ENCODE results near the gene BHMT2. TPM values are rescaled to one million over a fixed set of nuclear protein-coding genes. Genes with fewer than 3 reads are reported as not detected.

BHMT2 gene
- total and polyA plus RNA-seq, 3 experiments from 2014 or later = not detected

GRCh38 chr5:79048437-79048836, 21.1 kb upstream of the BHMT2 start:
- ChIA-PET CTCF (no interaction called here), POLR2A (no interaction called here)
- H3K27me3 Mint-ChIP-seq = peaks cover 3 to 25% of the 10 kb centered on the region in 2 donors
- no peak overlapping the region for H3K27ac Mint-ChIP-seq
- no peak overlapping the region for H3K4me3 Mint-ChIP-seq
- Histone ChIP-seq H3K4me3 (ENCODE audit: low read length) (no peak overlapping the region), H3K9me3 (ENCODE audit: low read length) (no peaks in the 10 kb centered on the region), H3K36me3 (ENCODE audit: insufficient read depth, low read length) (no peaks in the 10 kb centered on the region), H3K27ac (ENCODE audit: low read depth, low read length) (no peak overlapping the region), H3K4me1 (ENCODE audit: insufficient read depth, low read length) (no peaks in the 10 kb centered on the region), H3K27me3 (ENCODE audit: insufficient read depth, low read length, poor library complexity, severe bottlenecking) (no peaks in the 10 kb centered on the region)
- H3K36me3 Mint-ChIP-seq = no peaks in the 10 kb centered on the region
- no peaks in the 10 kb centered on the region for H3K4me1 Mint-ChIP-seq
- peaks cover 0 to 2% (median 0%) of the 10 kb centered on the region in 5 donors for H3K9me3 Mint-ChIP-seq
- no peak for DNase-seq

- Mint-ChIP-seq H3K4me3 (no peak overlapping the region), H3K36me3 (no peaks in the 10 kb centered on the region), H3K4me1 (no peaks in the 10 kb centered on the region), H3K27me3 (peaks cover 3 to 28% of the 10 kb centered on the region in 2 donors), H3K9me3 (peaks cover 0 to 3% (median 0%) of the 10 kb centered on the region in 5 donors), H3K27ac (no peak overlapping the region)
- Histone ChIP-seq H3K27ac (ENCODE audit: low read depth, low read length) (no peak overlapping the region), H3K9me3 (ENCODE audit: low read length) (no peaks in the 10 kb centered on the region), H3K4me3 (ENCODE audit: low read length) (no peak overlapping the region), H3K27me3 (ENCODE audit: insufficient read depth, low read length, poor library complexity, severe bottlenecking) (no peaks in the 10 kb centered on the region), H3K36me3 (ENCODE audit: insufficient read depth, low read length) (no peaks in the 10 kb centered on the region), H3K4me1 (ENCODE audit: insufficient read depth, low read length) (no peaks in the 10 kb centered on the region)
- no peak for DNase-seq
- ChIA-PET CTCF (no interaction called here), POLR2A (no interaction called here)
Observed at GRCh38 chr5:79050498-79050897, 19.1 kb upstream of the BHMT2 start.

GRCh38 chr5:79053321-79053720, 16.2 kb upstream of the BHMT2 start:
- Mint-ChIP-seq H3K36me3 (no peaks in the 10 kb centered on the region), H3K27ac (no peak overlapping the region), H3K4me1 (no peaks in the 10 kb centered on the region), H3K27me3 (peaks cover 4 to 18% of the 10 kb centered on the region in 2 donors), H3K4me3 (no peak overlapping the region), H3K9me3 (peaks cover 0 to 3% (median 0%) of the 10 kb centered on the region in 5 donors)
- Histone ChIP-seq H3K36me3 (ENCODE audit: insufficient read depth, low read length) (no peaks in the 10 kb centered on the region), H3K4me3 (ENCODE audit: low read length) (no peak overlapping the region), H3K4me1 (ENCODE audit: insufficient read depth, low read length) (no peaks in the 10 kb centered on the region), H3K27ac (ENCODE audit: low read depth, low read length) (no peak overlapping the region), H3K9me3 (ENCODE audit: low read length) (no peaks in the 10 kb centered on the region), H3K27me3 (ENCODE audit: insufficient read depth, low read length, poor library complexity, severe bottlenecking) (no peaks in the 10 kb centered on the region)
- ChIA-PET POLR2A (no interaction called here), CTCF (no interaction called here)
- no peak for DNase-seq

- no peak for DNase-seq
- Mint-ChIP-seq H3K27ac (no peak overlapping the region), H3K4me1 (no peaks in the 10 kb centered on the region), H3K9me3 (peaks cover 0 to 5% (median 0%) of the 10 kb centered on the region in 5 donors), H3K4me3 (no peak overlapping the region), H3K27me3 (peaks cover 6 to 22% of the 10 kb centered on the region in 2 donors), H3K36me3 (no peaks in the 10 kb centered on the region)
- Histone ChIP-seq H3K4me1 (ENCODE audit: insufficient read depth, low read length) (no peaks in the 10 kb centered on the region), H3K27me3 (ENCODE audit: insufficient read depth, low read length, poor library complexity, severe bottlenecking) (no peaks in the 10 kb centered on the region), H3K9me3 (ENCODE audit: low read length) (no peaks in the 10 kb centered on the region), H3K36me3 (ENCODE audit: insufficient read depth, low read length) (no peaks in the 10 kb centered on the region), H3K27ac (ENCODE audit: low read depth, low read length) (no peak overlapping the region), H3K4me3 (ENCODE audit: low read length) (no peak overlapping the region)
- ChIA-PET CTCF (no interaction called here), POLR2A (no interaction called here)
Observed at GRCh38 chr5:79055017-79055416, 14.6 kb upstream of the BHMT2 start.

- H3K4me3 ChIP-seq (ENCODE audit: low read length) = no peak overlapping the region
- H3K4me1 ChIP-seq (ENCODE audit: insufficient read depth, low read length) = no peaks in the 10 kb centered on the region
- Mint-ChIP-seq H3K4me1 (no peaks in the 10 kb centered on the region), H3K9me3 (peaks cover 0 to 3% (median 0%) of the 10 kb centered on the region in 5 donors), H3K27me3 (peaks cover 6 to 23% of the 10 kb centered on the region in 2 donors), H3K36me3 (no peaks in the 10 kb centered on the region), H3K4me3 (no peak overlapping the region), H3K27ac (no peak overlapping the region)
- ChIA-PET CTCF (no interaction called here), POLR2A (no interaction called here)
- no peak overlapping the region for H3K27ac ChIP-seq (ENCODE audit: low read depth, low read length)
- H3K9me3 ChIP-seq (ENCODE audit: low read length) = no peaks in the 10 kb centered on the region
- H3K36me3 ChIP-seq (ENCODE audit: insufficient read depth, low read length) = no peaks in the 10 kb centered on the region
- DNase-seq = no peak
- H3K27me3 ChIP-seq (ENCODE audit: insufficient read depth, low read length, poor library complexity, severe bottlenecking) = no peaks in the 10 kb centered on the region
Observed at GRCh38 chr5:79056847-79057246, 12.7 kb upstream of the BHMT2 start.

- Mint-ChIP-seq H3K36me3 (no peaks in the 10 kb centered on the region), H3K27me3 (peaks cover 5 to 22% of the 10 kb centered on the region in 2 donors), H3K4me1 (no peaks in the 10 kb centered on the region), H3K9me3 (peaks cover 0 to 3% (median 0%) of the 10 kb centered on the region in 5 donors), H3K4me3 (no peak overlapping the region), H3K27ac (no peak overlapping the region)
- H3K9me3 ChIP-seq (ENCODE audit: low read length) = no peaks in the 10 kb centered on the region
- H3K27me3 ChIP-seq (ENCODE audit: insufficient read depth, low read length, poor library complexity, severe bottlenecking) = no peaks in the 10 kb centered on the region
- H3K4me1 ChIP-seq (ENCODE audit: insufficient read depth, low read length) = no peaks in the 10 kb centered on the region
- CTCF ChIA-PET = interaction anchor here (1.0 to 1.2 kb wide), 2 partner anchors 10 to 73 kb away, joined by 3 read pairs; partner anchors contain the start of genes BHMT2 and DMGDH
- no peak overlapping the region for H3K27ac ChIP-seq (ENCODE audit: low read depth, low read length)
- H3K4me3 ChIP-seq (ENCODE audit: low read length) = no peak overlapping the region
- no peak for DNase-seq
- no peaks in the 10 kb centered on the region for H3K36me3 ChIP-seq (ENCODE audit: insufficient read depth, low read length)
- POLR2A ChIA-PET = no interaction called here
Observed at GRCh38 chr5:79059674-79060073, 9.9 kb upstream of the BHMT2 start.

- CTCF ChIA-PET = no interaction called here
- H3K27me3 ChIP-seq (ENCODE audit: insufficient read depth, low read length, poor library complexity, severe bottlenecking) = no peaks in the 10 kb centered on the region
- Mint-ChIP-seq H3K27me3 (peaks cover 14 to 28% of the 10 kb centered on the region in 2 donors), H3K9me3 (peaks cover 0 to 2% (median 0%) of the 10 kb centered on the region in 5 donors), H3K36me3 (no peaks in the 10 kb centered on the region), H3K4me3 (no peak overlapping the region), H3K27ac (no peak overlapping the region), H3K4me1 (no peaks in the 10 kb centered on the region)
- no peak overlapping the region for H3K4me3 ChIP-seq (ENCODE audit: low read length)
- H3K27ac ChIP-seq (ENCODE audit: low read depth, low read length) = no peak overlapping the region
- DNase-seq = no peak
- POLR2A ChIA-PET = no interaction called here
- H3K36me3 ChIP-seq (ENCODE audit: insufficient read depth, low read length) = no peaks in the 10 kb centered on the region
- H3K4me1 ChIP-seq (ENCODE audit: insufficient read depth, low read length) = no peaks in the 10 kb centered on the region
- no peaks in the 10 kb centered on the region for H3K9me3 ChIP-seq (ENCODE audit: low read length)
Observed at GRCh38 chr5:79062436-79062835, 7.1 kb upstream of the BHMT2 start.

GRCh38 chr5:79070350-79070667, 742 bp downstream of the BHMT2 start:
- DNase-seq = no peak
- ChIA-PET CTCF (no interaction called here), POLR2A (no interaction called here)
- H3K4me1 Mint-ChIP-seq = no peaks in the 10 kb centered on the region
- H3K9me3 Mint-ChIP-seq = no peaks in the 10 kb centered on the region
- no peak overlapping the region for H3K27ac ChIP-seq (ENCODE audit: low read depth, low read length)
- H3K4me1 ChIP-seq (ENCODE audit: insufficient read depth, low read length) = no peaks in the 10 kb centered on the region
- H3K4me3 ChIP-seq (ENCODE audit: low read length) = no peak overlapping the region
- H3K27me3 Mint-ChIP-seq = peaks cover 26 to 57% of the 10 kb centered on the region in 2 donors
- H3K36me3 Mint-ChIP-seq = no peaks in the 10 kb centered on the region
- H3K4me3 Mint-ChIP-seq = no peak overlapping the region
- no peak overlapping the region for H3K27ac Mint-ChIP-seq
- no peaks in the 10 kb centered on the region for H3K36me3 ChIP-seq (ENCODE audit: insufficient read depth, low read length)
- peaks cover 11% of the 10 kb centered on the region for H3K27me3 ChIP-seq (ENCODE audit: insufficient read depth, low read length, poor library complexity, severe bottlenecking)
- H3K9me3 ChIP-seq (ENCODE audit: low read length) = no peaks in the 10 kb centered on the region

- H3K27ac ChIP-seq (ENCODE audit: low read depth, low read length) = no peak overlapping the region
- ChIA-PET CTCF (no interaction called here), POLR2A (no interaction called here)
- no peak overlapping the region for H3K4me3 ChIP-seq (ENCODE audit: low read length)
- no peak for DNase-seq
- Mint-ChIP-seq H3K4me1 (peaks cover 0 to 4% (median 3%) of the 10 kb centered on the region in 3 donors), H3K4me3 (no peak overlapping the region), H3K27ac (no peak overlapping the region), H3K27me3 (peaks cover 8 to 37% of the 10 kb centered on the region in 2 donors), H3K36me3 (no peaks in the 10 kb centered on the region), H3K9me3 (no peaks in the 10 kb centered on the region)
- H3K4me1 ChIP-seq (ENCODE audit: insufficient read depth, low read length) = no peaks in the 10 kb centered on the region
- peaks cover 10% of the 10 kb centered on the region for H3K27me3 ChIP-seq (ENCODE audit: insufficient read depth, low read length, poor library complexity, severe bottlenecking)
- no peaks in the 10 kb centered on the region for H3K36me3 ChIP-seq (ENCODE audit: insufficient read depth, low read length)
- no peaks in the 10 kb centered on the region for H3K9me3 ChIP-seq (ENCODE audit: low read length)
Observed at GRCh38 chr5:79074641-79075040, 5.1 kb downstream of the BHMT2 start.
